ENCODE measurements around the gene STAG2.

The STAG2 gene

GRCh38 chrX:123976706-123977316 is 15.3 kb downstream of the STAG2 start:
- no peak for DNase-seq

GRCh38 chrX:123983240-123983639 is 21.7 kb downstream of the STAG2 start:
- no peak for DNase-seq

DNA sequence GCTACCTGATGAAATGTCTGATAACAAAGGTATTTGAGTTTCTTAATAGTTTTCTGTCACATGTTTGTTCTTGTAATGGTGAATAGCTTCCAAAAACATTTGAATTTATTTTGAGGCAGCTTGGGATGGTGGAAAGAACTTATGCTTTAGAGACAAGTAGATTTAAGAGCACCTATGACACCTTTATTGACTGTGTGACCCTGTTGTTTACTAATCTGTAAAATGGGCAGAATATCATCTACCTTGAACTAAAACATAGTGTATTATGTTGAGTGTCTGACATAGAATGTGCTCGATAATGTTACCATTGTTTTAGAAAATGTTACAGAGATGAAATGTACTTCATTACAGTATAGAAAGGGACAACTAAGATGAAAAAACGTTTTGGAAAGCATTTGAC is 24.9 kb downstream of the STAG2 start:
- no peak for DNase-seq

DNA sequence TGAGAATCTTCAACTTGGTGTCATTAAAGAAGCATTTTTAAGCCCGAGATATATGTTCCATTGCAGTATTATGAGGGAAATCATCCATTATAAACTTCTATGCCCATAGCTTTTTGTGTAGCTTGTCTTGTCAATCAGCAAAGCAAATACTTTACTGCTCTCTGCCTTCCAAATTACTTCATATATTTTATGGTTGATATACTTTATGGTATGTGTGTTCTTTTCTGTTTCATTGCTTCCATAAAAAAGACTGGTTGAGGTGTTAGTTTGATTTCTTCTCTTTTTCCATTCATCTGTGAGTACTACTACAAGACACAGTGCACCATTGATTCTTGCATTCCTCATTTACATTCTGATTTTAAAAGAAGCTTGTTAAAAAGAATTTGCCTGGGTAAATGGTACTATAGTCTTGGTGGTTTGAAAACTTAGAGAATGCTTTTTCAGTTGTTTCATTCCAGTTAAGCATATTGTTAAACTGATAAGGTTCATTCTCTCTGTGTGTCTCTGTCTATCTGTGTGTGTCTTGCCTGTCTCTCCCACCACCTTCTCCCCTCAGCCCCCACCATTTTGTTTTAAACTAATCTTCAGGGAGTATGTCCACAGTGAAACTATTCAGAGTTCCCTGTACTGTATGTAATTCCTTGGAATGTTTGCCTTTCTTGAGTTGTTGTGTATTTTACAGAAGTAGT is 27.1 kb downstream of the STAG2 start:
- DNase-seq, result no peak

DNA sequence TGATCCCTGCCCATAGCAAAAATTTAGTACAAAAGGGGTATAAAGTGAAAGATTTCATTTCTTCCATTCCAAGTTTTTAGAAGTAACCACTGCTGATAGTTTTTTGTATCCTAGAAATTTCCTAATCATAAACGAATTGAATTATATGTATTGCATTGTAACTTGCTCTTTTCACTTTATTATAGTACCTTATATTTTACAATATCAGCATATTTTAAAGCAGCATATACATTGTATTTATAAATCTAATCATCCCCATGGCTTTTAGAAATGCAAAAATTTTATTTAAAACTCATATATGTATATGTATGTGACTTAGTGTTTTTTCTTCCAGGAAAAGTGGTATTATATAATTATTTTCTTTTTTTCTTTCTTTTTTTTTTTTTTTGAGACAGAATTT is 27.7 kb downstream of the STAG2 start:
- DNase-seq, result no peak

GRCh38 chrX:123990169-123990568 is 28.7 kb downstream of the STAG2 start:
- DNase-seq, result no peak

DNA sequence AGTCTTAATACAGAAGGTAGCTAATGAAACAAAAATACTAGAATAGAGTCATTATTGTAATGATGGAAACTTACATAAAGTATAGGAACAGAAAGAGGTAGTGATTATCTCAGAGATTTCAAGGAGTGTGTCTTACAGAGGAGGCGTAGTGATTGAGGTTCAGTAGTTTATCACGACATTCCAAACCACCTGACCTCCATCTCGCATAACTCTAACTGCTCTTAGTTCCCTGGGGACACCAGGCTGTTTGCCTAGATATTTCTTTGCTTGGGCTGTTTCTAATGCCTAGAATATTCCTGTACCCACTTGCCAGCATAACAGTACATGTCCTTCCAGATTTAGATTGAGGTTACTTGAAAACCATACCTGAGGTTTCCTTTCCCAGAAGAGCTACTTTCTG is 29.1 kb downstream of the STAG2 start:
- no peak for DNase-seq

DNA sequence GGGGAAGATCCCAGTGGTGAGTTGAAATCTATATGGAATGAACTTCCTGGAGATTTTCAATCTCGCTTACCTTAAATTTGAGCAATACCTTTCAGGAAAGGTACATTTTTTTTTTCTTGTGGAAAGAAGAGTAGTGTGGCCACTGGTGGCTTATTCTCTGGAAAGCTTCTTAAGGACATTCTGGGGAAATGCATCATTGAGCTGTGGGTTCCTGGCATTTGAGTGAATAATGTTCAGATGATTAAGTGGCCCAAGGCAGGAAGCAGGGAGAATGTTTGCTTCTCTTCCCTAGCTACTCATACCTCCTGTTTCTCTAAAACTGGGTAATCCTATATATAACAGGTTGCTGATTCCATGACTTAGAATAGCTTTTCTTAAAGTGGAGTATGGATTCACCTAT is 31.8 kb downstream of the STAG2 start:
- DNase-seq, result no peak

- no peak for DNase-seq
These were observed 32.6 kb downstream of the STAG2 start for GRCh38 chrX:123993904-123994635.

- DNase-seq, result no peak
These were observed 33.2 kb downstream of the STAG2 start for GRCh38 chrX:123994730-123995129.

GRCh38 chrX:124001581-124001980 is 40.1 kb downstream of the STAG2 start:
- no peak for DNase-seq

GRCh38 chrX:124005228-124005627 is 43.7 kb downstream of the STAG2 start:
- DNase-seq, result no peak

GRCh38 chrX:124010157-124010556 is 48.7 kb downstream of the STAG2 start:
- no peak for DNase-seq

DNA sequence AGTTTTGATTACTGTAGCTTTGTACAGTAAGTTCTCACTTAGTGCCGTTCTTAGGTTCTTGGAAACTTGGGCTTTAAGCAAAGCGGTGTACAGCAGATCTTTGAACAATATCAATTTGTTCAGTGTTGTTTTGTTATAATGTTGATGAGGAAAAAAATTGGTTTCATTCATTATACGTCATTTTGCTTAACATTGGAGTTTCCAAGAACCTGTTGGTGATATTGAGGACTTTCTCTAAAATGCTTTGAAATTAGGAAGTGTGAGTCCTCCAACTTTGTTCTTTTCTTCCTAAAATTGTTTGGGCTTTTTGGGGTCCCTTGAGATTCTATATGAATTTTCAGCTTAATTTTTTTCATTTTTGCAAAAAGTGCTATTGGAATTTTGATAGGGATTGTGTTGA is 49.1 kb downstream of the STAG2 start:
- DNase-seq, result no peak

DNA sequence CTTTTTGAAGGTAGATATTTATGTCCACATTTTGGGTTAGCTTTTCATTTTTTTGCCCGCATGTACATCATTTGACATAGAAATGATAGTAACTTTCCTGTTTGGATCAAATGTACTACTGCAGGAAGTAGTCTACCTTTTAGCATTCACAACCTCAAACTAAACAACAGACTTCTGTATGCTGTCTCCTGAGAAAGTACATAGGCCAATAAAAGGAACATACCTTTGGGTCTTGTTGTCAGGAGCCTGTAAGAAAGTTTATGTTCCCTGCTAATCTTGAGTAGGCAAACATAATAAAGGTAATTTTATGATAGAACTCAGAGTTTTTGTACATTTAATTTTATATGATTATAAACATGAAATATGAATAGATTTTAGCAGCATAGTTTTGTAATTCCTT is 54.2 kb downstream of the STAG2 start:
- no peak for DNase-seq

DNA sequence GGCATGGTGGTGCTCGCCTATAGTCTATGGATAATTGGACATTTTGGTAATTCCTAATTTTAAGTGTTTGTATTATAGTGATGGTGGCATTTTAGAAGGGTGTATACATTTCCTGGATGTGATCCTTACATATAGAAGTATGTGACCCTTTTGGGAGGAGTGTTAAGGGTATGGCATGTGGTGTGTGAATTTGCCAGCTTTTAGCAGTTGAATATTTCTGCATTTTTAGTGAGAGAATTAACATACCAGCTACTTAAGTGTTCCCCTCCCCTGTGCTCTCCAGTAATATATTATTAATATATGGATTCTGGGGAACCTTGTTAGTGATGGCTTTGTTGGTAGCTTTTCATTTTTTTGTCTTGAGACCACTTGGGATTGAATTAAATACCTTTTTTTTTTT is 55.3 kb downstream of the STAG2 start:
- DNase-seq, result no peak

DNA sequence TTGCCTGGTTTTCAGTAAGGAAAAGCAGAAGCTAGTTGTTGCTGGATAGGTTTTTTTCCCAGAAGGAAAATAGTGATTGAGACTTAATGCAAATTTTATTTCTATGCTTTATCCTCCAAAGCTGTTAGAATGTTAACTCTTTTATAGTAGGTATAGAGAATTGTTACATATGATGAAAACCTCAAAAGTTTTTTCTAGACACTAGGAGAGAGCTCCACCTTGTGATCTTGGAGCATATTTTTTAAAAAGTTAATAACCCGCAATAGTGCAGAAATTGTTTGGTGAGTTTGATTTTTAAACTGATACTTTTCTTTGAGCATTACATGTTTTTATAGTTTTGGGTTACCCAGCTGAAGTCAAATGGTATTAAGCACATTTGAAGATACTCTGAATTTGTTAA is 56.5 kb downstream of the STAG2 start:
- no peak for DNase-seq

DNA sequence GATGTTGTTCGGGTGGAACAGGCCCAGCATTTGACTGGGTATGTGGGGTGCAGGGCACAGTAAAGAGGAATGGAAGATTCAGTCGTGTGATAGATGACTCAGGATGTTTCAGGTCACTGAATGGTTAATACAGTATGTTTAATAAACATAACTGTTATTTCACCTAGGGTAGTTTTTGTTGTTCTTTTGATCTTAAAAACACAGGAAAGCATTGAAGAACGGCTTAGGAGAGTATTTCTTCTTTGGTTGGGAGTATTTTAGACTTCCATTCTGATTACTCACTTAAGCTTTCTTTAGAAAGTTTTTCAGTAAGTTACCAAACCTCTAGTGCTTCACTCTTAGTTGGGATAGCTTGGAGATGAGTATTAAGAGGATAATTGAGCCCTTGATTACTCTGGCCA is 62.3 kb downstream of the STAG2 start:
- DNase-seq, result no peak

- DNase-seq, result no peak
These were observed 65.0 kb downstream of the STAG2 start for GRCh38 chrX:124026529-124026928.

GRCh38 chrX:124028182-124028581 is 66.7 kb downstream of the STAG2 start:
- DNase-seq, result no peak

- no peak for DNase-seq
These were observed 69.0 kb downstream of the STAG2 start for GRCh38 chrX:124030520-124030919.

- no peak for DNase-seq
These were observed 72.3 kb downstream of the STAG2 start for GRCh38 chrX:124033821-124034220.

DNA sequence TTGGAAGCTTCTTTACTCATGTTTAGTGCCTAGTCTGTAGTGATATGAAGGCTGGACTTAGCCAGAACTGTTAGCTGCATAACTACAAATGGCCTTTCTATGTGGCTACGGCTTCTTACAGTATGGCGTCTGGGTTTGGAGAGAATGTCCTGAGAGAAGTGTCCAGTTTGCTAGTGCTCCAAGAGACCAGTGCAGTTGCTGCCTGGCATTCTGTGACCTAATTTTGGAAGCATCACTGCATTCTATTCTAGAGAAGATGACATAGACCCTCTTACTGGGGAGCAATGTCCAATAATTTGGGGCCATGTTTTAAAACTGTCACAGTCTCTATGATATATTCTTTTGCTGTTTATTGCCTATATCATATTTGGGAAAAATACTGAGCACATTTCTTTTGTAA is 74.2 kb downstream of the STAG2 start:
- DNase-seq, result no peak

GRCh38 chrX:124042042-124042441 is 80.5 kb downstream of the STAG2 start:
- DNase-seq, result no peak

Measured in effector CD4-positive, alpha-beta T cell (primary cell).